Endothelial cell of umbilical vein (primary cell): ENCODE results near the gene CTDP1. TPM values are rescaled to one million over a fixed set of nuclear protein-coding genes. Genes with fewer than 3 reads are reported as not detected.

ENCODE experiments used
- BruUV-seq: library from RNA; stranded (reverse); fragments of 400-500 nt; replicated peaks from 2 replicates; lab custom pipeline; 2021; lab: Mats Ljungman, UMichigan
- CTCF ChIA-PET: fragments of 300-600, 350-600 bp; sonication (Branson Sonifier 250); formaldehyde crosslinking; loops from one replicate; lab custom pipeline; 2021; ENCODE audit warnings: antibody characterized with exemption, inconsistent platforms; lab: Charles Lee
- POLR2A ChIA-PET: fragments of 300-600, 350-600 bp; sonication (Branson Sonifier 250); formaldehyde crosslinking; loops from one replicate; lab custom pipeline; 2021; ENCODE audit warnings: antibody characterized with exemption, inconsistent platforms; lab: Charles Lee
- DNase-seq: peaks from one replicate; pipeline ENCODE4 v3.0.0-alpha.2; 2011; ENCODE audit warnings: low read depth, low spot score
- FAIRE-seq: peaks from 2 replicates; lab custom pipeline; 2011; peaks lifted over from hg19 to GRCh38; lab: Jason Lieb, UNC
- H2AFZ ChIP-seq: 2 replicates; pipeline ENCODE4 v1.6.0; 2012; ENCODE audit warnings: low read depth, low read length, control low read depth, inconsistent platforms
- H3K27ac ChIP-seq: 2 replicates; pipeline ENCODE4 v1.5.1; 2011; ENCODE audit warnings: low read depth, mild to moderate bottlenecking, control low read depth, low read length, moderate library complexity; ENCODE audit not compliant: insufficient read depth
- H3K27me3 ChIP-seq, 2 experiments: 2 replicates each; pipeline versions ENCODE4 v1.6.0 to v1.6.1; 2011; ENCODE audit warnings: low read length in 2 of 2, mixed read lengths in 1 of 2; ENCODE audit not compliant: control insufficient read depth in 2 of 2, insufficient read depth in 2 of 2
- H3K36me3 ChIP-seq, 2 experiments: 2 replicates in 1 of 2; 3 replicates in 1 of 2; pipeline ENCODE4 v1.5.1; 2011; ENCODE audit warnings: low read length in 2 of 2, mild to moderate bottlenecking in 1 of 2, moderate library complexity in 1 of 2; ENCODE audit not compliant: control insufficient read depth in 2 of 2, insufficient read depth in 2 of 2; ENCODE audit errors: extremely low read depth in 1 of 2
- H3K4me1 ChIP-seq: 3 replicates; pipeline ENCODE4 v1.5.1; 2011; ENCODE audit warnings: mild to moderate bottlenecking, low read length; ENCODE audit not compliant: control insufficient read depth, insufficient read depth; ENCODE audit errors: extremely low read depth
- H3K4me2 ChIP-seq: 2 replicates; pipeline ENCODE4 v1.6.1; 2011; ENCODE audit warnings: low read length, control low read depth, mixed read lengths; ENCODE audit not compliant: insufficient read depth
- H3K4me3 ChIP-seq, 3 experiments: fragments of 200-600 bp in 1 of 3; sonication (generic), shearing (Covaris generic) in 1 of 3; replicated peaks in 1 of 3; 2 replicates each; pipeline ENCODE4 v1.5.1; 2011 to 2016; ENCODE audit warnings: control low read depth in 3 of 3, low read length in 3 of 3, mild to moderate bottlenecking in 2 of 3, inconsistent platforms in 1 of 3, low read depth in 1 of 3, moderate library complexity in 1 of 3; ENCODE audit not compliant: insufficient read depth in 1 of 3
- H3K79me2 ChIP-seq: 2 replicates; pipeline ENCODE4 v1.6.0; 2012; ENCODE audit warnings: low read length, inconsistent platforms; ENCODE audit not compliant: control insufficient read depth, insufficient read depth
- H3K9ac ChIP-seq: replicated peaks from 2 replicates; pipeline ENCODE3; 2011; ENCODE audit warnings: low read length, control low read depth; ENCODE audit not compliant: insufficient read depth; ENCODE audit errors: extremely low read depth
- H3K9me1 ChIP-seq: replicated peaks from 3 replicates; pipeline ENCODE4 v1.6.0; 2011; ENCODE audit warnings: mild to moderate bottlenecking, low read length; ENCODE audit not compliant: control insufficient read depth, insufficient read depth; ENCODE audit errors: extremely low read depth
- H3K9me3 ChIP-seq: replicated peaks from 2 replicates; pipeline ENCODE4 v1.5.1; 2012; ENCODE audit warnings: low read length, inconsistent platforms; ENCODE audit not compliant: control insufficient read depth, insufficient read depth
- H4K20me1 ChIP-seq: replicated peaks from 2 replicates; pipeline ENCODE3; 2011; ENCODE audit warnings: mild to moderate bottlenecking, low read length; ENCODE audit not compliant: control insufficient read depth, insufficient read depth; ENCODE audit errors: extremely low read depth
- CTCF ChIP-seq, 2 donors: IDR thresholded peaks; 1 replicate in 1 of 2; 2 replicates in 1 of 2; pipeline ENCODE4 v1.5.1; 2011; ENCODE audit warnings: low read length in 2 of 2, mild to moderate bottlenecking in 2 of 2, moderate library complexity in 2 of 2, control low read depth in 1 of 2, inconsistent platforms in 1 of 2, low read depth in 1 of 2; ENCODE audit not compliant: insufficient read depth in 1 of 2; ENCODE audit errors: extremely low read depth in 1 of 2
- EZH2 ChIP-seq: IDR thresholded peaks from 2 replicates; pipeline ENCODE4 v1.6.1; 2012; ENCODE audit warnings: borderline replicate concordance, low read depth, mild to moderate bottlenecking, moderate library complexity, low read length, inconsistent platforms; ENCODE audit not compliant: severe bottlenecking
- FOS ChIP-seq: IDR thresholded peaks from 2 replicates; pipeline ENCODE4 v1.6.1; 2011; ENCODE audit warnings: mild to moderate bottlenecking, low read length, moderate library complexity, borderline replicate concordance; ENCODE audit not compliant: insufficient read depth
- GATA2 ChIP-seq: IDR thresholded peaks from 2 replicates; pipeline ENCODE4 v1.7.0; 2011; ENCODE audit warnings: low read depth, mild to moderate bottlenecking, moderate library complexity, mixed read lengths, low read length; ENCODE audit not compliant: insufficient read length, insufficient read depth
- JUN ChIP-seq: IDR thresholded peaks from 2 replicates; pipeline ENCODE4 v1.6.1; 2011; ENCODE audit warnings: borderline replicate concordance, low read depth; ENCODE audit not compliant: insufficient read length, insufficient read depth
- MAX ChIP-seq: IDR thresholded peaks from 2 replicates; pipeline ENCODE4 v1.6.1; 2011; ENCODE audit not compliant: insufficient read depth, insufficient read length
- MYC ChIP-seq: IDR thresholded peaks from one replicate; pipeline ENCODE4 v1.6.1; 2011; ENCODE audit warnings: mild to moderate bottlenecking, low read depth, low read length
- POLR2A ChIP-seq: IDR thresholded peaks from 2 replicates; pipeline ENCODE4 v1.6.1; 2012; ENCODE audit warnings: low read depth, mild to moderate bottlenecking, control low read depth, low read length
- POLR2AphosphoS5 ChIP-seq: IDR thresholded peaks from 2 replicates; pipeline ENCODE4 v1.6.1; 2012; ENCODE audit warnings: low read depth, mild to moderate bottlenecking, control low read depth, low read length, moderate library complexity; ENCODE audit not compliant: insufficient read depth
- dilution Hi-C: fragments of 300-500 bp; cut with MboI; formaldehyde crosslinking; loops from one replicate; pipeline ENCODE4 v1.15.0; 2019; ENCODE audit warnings: low sequenced_read_pairs; ENCODE audit not compliant: extremely low pct_ligation_motif_present
- intact Hi-C: fragments of 100-400 bp; cut with micrococcal nuclease; formaldehyde crosslinking; loops from one replicate; pipeline ENCODE4 v1.10.0; 2022
- polyA plus RNA-seq, 4 experiments: library from polyadenylated mRNA; depleted of rRNA in 3 of 4; stranded (reverse) in 3 of 4; unstranded in 1 of 4; fragments of >200 nt; gene quantifications; 2 replicates each; pipeline versions ENCODE4 v1.2.1 to v1.2.3, GENCODE V29; 2011 to 2012; ENCODE audit warnings: missing spikeins in 1 of 4
- total RNA-seq: library from RNA; stranded (reverse); gene quantifications from 2 replicates; pipeline ENCODE4 v1.2.3, GENCODE V29; 2021

The CTDP1 gene
- total and polyA plus RNA-seq, 2 donors (not counting 3 experiments of a cell fraction or from before 2014, with no cell fraction given), result 15.3 to 27.6 TPM

GRCh38 chr18:79683626-79684282 is 4.2 kb downstream of the CTDP1 start:
- no peak for FAIRE-seq
- Histone ChIP-seq H2AFZ (no peak overlapping the region), H3K36me3 (no peaks in the 10 kb centered on the region), H3K9me3 (no peaks in the 10 kb centered on the region), H3K4me1 (peaks cover 7% of the 10 kb centered on the region), H4K20me1 (no peaks in the 10 kb centered on the region), H3K9ac (no peak overlapping the region), H3K27ac (no peak overlapping the region), H3K79me2 (peaks cover 74% of the 10 kb centered on the region), H3K4me3 (no peak overlapping the region), H3K27me3 (no peaks in the 10 kb centered on the region), H3K4me2 (no peak overlapping the region), H3K9me1 (no peaks in the 10 kb centered on the region)
- no peak for TF ChIP-seq MYC
- TF ChIP-seq GATA2, result no peak
- TF ChIP-seq POLR2A, result no peak
- no peak for TF ChIP-seq FOS
- no peak for TF ChIP-seq POLR2AphosphoS5
- no peak for TF ChIP-seq JUN
- no peak for TF ChIP-seq CTCF (IDR thresholded peaks at IDR 0.05; ENCODE audit: extremely low read depth in 1 of 2, insufficient read depth in 1 of 2, low read depth in 1 of 2, low read length in 2 of 2)
- no peak for TF ChIP-seq MAX
- TF ChIP-seq EZH2, result no peak
- ChIA-PET POLR2A (no interaction called here), CTCF (no interaction called here)
- dilution Hi-C loops, result no loop called here
- no peak for DNase-seq
- intact Hi-C loops, result no loop called here
- BruUV-seq, result no TSS peak
